ENCODE measurements around the gene RER1. TPM values are rescaled to one million over a fixed set of nuclear protein-coding genes. Genes with fewer than 3 reads are reported as not detected.
A peak's percentile ranks its signal among the peaks of the same experiment; 100 is the strongest.

The RER1 gene
- total RNA-seq, 2 experiments from 2014 or later, result 146 to 174 TPM

DNA sequence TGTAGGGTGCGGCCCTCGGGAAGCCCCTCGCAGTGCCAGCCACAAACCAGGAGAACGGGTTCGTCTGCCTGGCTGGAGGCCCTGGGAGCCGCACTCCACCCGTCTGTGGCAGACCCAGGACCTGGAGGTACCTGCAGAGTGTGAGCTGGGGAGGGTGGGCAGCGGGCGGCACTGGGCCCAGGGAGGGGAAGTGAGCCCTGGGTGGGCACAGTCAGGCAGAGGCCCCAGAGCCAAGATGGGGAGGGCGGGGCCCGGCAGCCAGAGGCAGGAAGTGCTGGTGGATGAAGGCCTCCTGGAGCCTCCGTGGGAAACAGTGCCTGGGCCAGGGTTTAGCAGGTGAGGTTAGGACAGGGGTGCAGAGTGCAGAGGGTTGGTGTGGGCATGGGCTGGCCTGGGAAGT, 24.8 kb downstream of the RER1 start:
- no peaks in the 10 kb centered on the region for H3K36me3 Mint-ChIP-seq
- peaks cover 36% of the 10 kb centered on the region for H3K4me1 Mint-ChIP-seq
- CTCF ChIA-PET, result interaction anchor here (0.8 to 4.0 kb wide), 18 partner anchors 9 to 388 kb away, joined by 3 to 69 read pairs (median 5); partner anchors contain the start of genes FAAP20, MORN1, PANK4 and PRXL2B
- DNase-seq (peak; percentile 72), ATAC-seq (no peak)
- H3K27me3 Mint-ChIP-seq, result no peaks in the 10 kb centered on the region
- peak overlapping the region; percentile 75 for H3K4me3 Mint-ChIP-seq
- H3K9me3 Mint-ChIP-seq (ENCODE audit: low read depth), result no peaks in the 10 kb centered on the region
- peak overlapping the region; percentile 95 for H3K27ac Mint-ChIP-seq

DNA sequence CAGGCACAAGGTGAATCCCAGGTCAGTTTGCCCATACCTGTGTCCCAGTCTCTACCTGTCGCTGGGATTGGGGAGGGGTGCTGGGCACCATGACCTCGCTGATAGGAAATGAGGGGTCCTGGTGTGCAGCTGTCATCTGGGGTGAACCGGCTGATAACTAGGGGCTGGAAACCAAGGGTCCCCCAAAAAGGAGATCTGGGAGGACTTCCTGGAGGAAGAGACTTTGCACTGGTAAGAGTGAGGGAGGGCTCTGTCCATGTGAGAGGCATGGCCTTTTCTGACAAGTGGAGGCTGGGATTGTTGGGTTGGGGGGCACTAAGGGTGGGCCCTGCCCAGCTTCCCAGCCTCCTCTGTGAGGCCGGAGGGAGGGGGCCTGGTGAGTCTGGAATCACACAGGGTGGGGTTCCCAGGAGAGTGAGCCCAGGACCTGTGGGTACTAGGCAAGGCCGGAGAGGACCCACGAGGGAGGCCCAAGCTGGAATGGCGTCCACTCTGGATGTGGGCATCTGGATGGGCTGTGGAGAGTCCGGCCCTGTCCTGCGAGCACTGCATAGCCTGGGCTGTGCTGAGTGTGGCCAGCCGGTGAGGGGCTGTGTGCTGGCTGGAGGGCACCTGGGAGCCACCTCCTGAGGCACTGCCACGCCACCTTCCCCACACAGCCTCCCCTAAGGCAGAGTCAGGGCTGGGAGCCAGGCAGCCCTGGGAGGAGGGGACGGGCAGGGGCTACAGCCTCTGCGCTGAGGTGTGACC, 25.6 kb downstream of the RER1 start:
- H3K27ac Mint-ChIP-seq, result peak overlapping the region; percentile 95
- no peak for DNase-seq
- H3K9me3 Mint-ChIP-seq (ENCODE audit: low read depth), result no peaks in the 10 kb centered on the region
- H3K27me3 Mint-ChIP-seq, result no peaks in the 10 kb centered on the region
- CTCF ChIA-PET, result interaction anchor here (1.5 to 4.0 kb wide), 6 partner anchors 26 to 373 kb away, joined by 3 to 69 read pairs (median 6); partner anchors contain the start of genes FAAP20, MORN1, PANK4 and RER1
- H3K36me3 Mint-ChIP-seq, result no peaks in the 10 kb centered on the region
- H3K4me1 Mint-ChIP-seq, result peaks cover 34% of the 10 kb centered on the region
- peak overlapping the region; percentile 75 for H3K4me3 Mint-ChIP-seq
- no peak for ATAC-seq

- Mint-ChIP-seq H3K4me1 (peaks cover 34% of the 10 kb centered on the region), H3K27ac (no peak overlapping the region), H3K9me3 (ENCODE audit: low read depth) (peaks cover under 1% of the 10 kb centered on the region), H3K4me3 (no peak overlapping the region), H3K27me3 (no peaks in the 10 kb centered on the region), H3K36me3 (no peaks in the 10 kb centered on the region)
- DNase-seq, result no peak
- ATAC-seq, result no peak
- CTCF ChIA-PET, result interaction anchor here (1.8 to 4.0 kb wide), 2 partner anchors 108 to 223 kb away, joined by 5 to 58 read pairs; partner anchors contain the start of genes FAAP20 and PANK4
These were observed 26.2 kb downstream of the RER1 start for GRCh38 chr1:2417833-2418225.

DNA sequence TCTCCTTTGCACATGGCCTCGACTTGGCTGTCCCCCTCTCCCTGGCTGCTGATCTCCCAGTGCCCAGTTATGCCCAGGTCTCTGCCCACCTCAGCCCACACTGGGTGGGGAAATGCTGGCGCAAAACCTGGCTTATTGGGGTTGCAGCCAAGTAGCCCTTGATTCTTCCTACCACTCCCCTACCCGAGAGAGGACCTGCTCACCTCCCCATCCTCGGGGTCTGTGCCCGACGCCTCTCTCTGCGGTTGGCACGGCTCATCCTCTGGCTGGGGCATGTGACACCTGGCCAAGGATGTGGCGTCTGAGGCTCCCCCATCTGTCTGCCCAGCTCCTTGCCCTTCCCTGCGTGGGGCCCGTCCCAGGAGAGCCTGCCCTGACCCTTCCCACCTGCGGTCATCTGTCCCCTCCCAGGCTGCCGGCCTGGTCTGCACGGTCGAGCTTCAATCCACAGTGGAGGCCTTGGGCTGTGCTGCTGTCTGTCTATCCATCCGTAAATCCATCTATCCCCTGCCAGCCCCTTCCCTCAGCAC, 27.2 kb downstream of the RER1 start:
- H3K27me3 Mint-ChIP-seq, result no peaks in the 10 kb centered on the region
- peaks cover 3% of the 10 kb centered on the region for H3K9me3 Mint-ChIP-seq (ENCODE audit: low read depth)
- H3K27ac Mint-ChIP-seq, result no peak overlapping the region
- CTCF ChIA-PET, result interaction anchor here (1.1 to 1.8 kb wide), 2 partner anchors 224 to 368 kb away, joined by 3 to 5 read pairs; partner anchors contain the start of gene FAAP20
- peaks cover 31% of the 10 kb centered on the region for H3K4me1 Mint-ChIP-seq
- no peak for ATAC-seq
- DNase-seq, result no peak
- H3K36me3 Mint-ChIP-seq, result no peaks in the 10 kb centered on the region
- H3K4me3 Mint-ChIP-seq, result no peak overlapping the region

DNA sequence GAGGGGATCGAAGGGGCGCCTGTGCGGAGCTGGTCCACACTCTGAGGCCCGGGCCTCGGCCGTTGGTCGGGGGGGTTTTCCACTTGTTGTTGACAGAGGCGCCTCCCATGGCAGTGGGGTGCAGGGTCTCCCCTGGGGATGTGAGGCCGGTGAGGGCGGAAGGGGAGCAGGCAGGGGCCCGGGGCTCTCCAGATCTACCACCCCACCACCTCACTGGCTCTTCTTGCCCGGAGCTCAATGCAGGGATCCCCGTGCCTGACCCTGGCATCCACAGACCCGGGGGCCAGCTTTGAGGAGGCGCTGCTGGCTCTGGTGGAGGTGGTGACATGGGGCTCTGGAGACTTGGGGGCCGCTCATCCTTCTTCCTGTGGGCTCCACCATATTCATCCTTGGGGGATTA, 27.8 kb downstream of the RER1 start:
- Mint-ChIP-seq H3K4me1 (peaks cover 25% of the 10 kb centered on the region), H3K27ac (no peak overlapping the region), H3K36me3 (no peaks in the 10 kb centered on the region), H3K4me3 (no peak overlapping the region), H3K27me3 (no peaks in the 10 kb centered on the region), H3K9me3 (ENCODE audit: low read depth) (peaks cover 3% of the 10 kb centered on the region)
- DNase-seq (no peak), ATAC-seq (no peak)
- CTCF ChIA-PET, result interaction anchor here (0.9 to 2.7 kb wide), 3 partner anchors 10 to 368 kb away, joined by 3 to 6 read pairs (median 5); no protein-coding TSS in a partner anchor

GRCh38 chr1:2422523-2422922, 30.9 kb downstream of the RER1 start:
- ATAC-seq (no peak), DNase-seq (no peak)
- CTCF ChIA-PET, result interaction anchor here (2.3 kb wide), 1 partner anchor 8 kb away, joined by 7 read pairs; no protein-coding TSS in a partner anchor
- Mint-ChIP-seq H3K36me3 (no peaks in the 10 kb centered on the region), H3K4me3 (no peak overlapping the region), H3K27ac (no peak overlapping the region), H3K9me3 (ENCODE audit: low read depth) (peaks cover 3% of the 10 kb centered on the region), H3K4me1 (no peaks in the 10 kb centered on the region), H3K27me3 (no peaks in the 10 kb centered on the region)

- H3K27me3 Mint-ChIP-seq, result no peaks in the 10 kb centered on the region
- H3K9me3 Mint-ChIP-seq (ENCODE audit: low read depth), result peaks cover 3% of the 10 kb centered on the region
- H3K36me3 Mint-ChIP-seq, result no peaks in the 10 kb centered on the region
- H3K4me3 Mint-ChIP-seq, result no peak overlapping the region
- H3K4me1 Mint-ChIP-seq, result no peaks in the 10 kb centered on the region
- DNase-seq (no peak), ATAC-seq (no peak)
- H3K27ac Mint-ChIP-seq, result no peak overlapping the region
- CTCF ChIA-PET, result interaction anchor here (1.2 kb wide), 1 partner anchor 10 kb away, joined by 4 read pairs; no protein-coding TSS in a partner anchor
These were observed 34.3 kb downstream of the RER1 start for GRCh38 chr1:2425892-2426291.

DNA sequence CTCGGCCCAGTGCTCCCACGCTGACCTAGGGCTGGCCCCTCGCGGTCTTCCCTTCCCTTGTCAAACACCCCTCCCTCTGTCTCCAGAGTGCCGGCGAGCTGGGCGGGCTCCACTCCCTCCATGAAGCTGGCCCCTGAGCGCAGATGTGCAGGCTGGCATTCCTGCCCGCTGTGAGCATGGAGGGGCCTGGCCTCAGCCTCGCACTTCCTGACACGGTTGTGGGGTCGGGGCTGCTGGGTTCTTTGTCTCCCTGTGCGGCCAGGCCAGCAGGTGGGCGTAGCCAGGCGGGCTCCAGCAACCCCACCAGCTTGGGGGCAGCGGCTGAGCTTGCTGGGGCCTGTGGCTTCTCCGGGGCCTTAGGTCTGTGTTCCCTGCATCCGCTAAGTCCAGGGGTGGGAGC, 34.9 kb downstream of the RER1 start:
- Mint-ChIP-seq H3K36me3 (no peaks in the 10 kb centered on the region), H3K4me1 (no peaks in the 10 kb centered on the region), H3K27me3 (no peaks in the 10 kb centered on the region), H3K9me3 (ENCODE audit: low read depth) (peaks cover 3% of the 10 kb centered on the region), H3K27ac (no peak overlapping the region), H3K4me3 (no peak overlapping the region)
- no peak for DNase-seq
- CTCF ChIA-PET, result interaction anchor here (1.2 kb wide), 1 partner anchor 10 kb away, joined by 4 read pairs; no protein-coding TSS in a partner anchor
- ATAC-seq, result no peak

DNA sequence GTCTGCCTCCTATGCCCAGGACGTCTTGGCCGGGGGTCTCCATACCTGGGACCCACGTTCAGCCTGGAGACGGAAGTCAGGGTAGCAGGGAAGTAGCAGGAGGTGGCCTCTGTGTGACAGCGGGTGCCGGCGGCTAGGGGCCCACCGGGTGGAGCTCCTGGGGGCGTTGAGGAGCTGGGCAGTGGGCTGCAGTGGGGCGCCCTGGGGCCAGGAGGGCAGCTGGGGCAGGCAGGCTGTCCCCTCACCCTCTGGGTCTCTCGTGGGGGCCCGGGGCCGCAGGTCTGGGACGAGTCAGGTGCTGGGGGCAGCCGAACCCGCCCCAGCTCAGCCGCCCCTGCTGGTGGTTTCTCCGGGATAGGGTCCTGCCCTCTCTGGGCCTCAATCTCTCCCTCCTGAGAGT, 35.4 kb downstream of the RER1 start:
- H3K36me3 Mint-ChIP-seq, result no peaks in the 10 kb centered on the region
- no peak for ATAC-seq
- no peak for DNase-seq
- peaks cover 3% of the 10 kb centered on the region for H3K9me3 Mint-ChIP-seq (ENCODE audit: low read depth)
- H3K27ac Mint-ChIP-seq, result no peak overlapping the region
- no peaks in the 10 kb centered on the region for H3K4me1 Mint-ChIP-seq
- no peaks in the 10 kb centered on the region for H3K27me3 Mint-ChIP-seq
- CTCF ChIA-PET, result no interaction called here
- no peak overlapping the region for H3K4me3 Mint-ChIP-seq

- Mint-ChIP-seq H3K4me1 (no peaks in the 10 kb centered on the region), H3K4me3 (no peak overlapping the region), H3K36me3 (no peaks in the 10 kb centered on the region), H3K27me3 (no peaks in the 10 kb centered on the region), H3K9me3 (ENCODE audit: low read depth) (peaks cover under 1% of the 10 kb centered on the region), H3K27ac (no peak overlapping the region)
- no peak for ATAC-seq
- DNase-seq, result no peak
- CTCF ChIA-PET, result no interaction called here
These were observed 36.3 kb downstream of the RER1 start for GRCh38 chr1:2427976-2428375.

- DNase-seq (no peak), ATAC-seq (no peak)
- no peaks in the 10 kb centered on the region for H3K9me3 Mint-ChIP-seq (ENCODE audit: low read depth)
- no peak overlapping the region for H3K27ac Mint-ChIP-seq
- H3K4me1 Mint-ChIP-seq, result no peaks in the 10 kb centered on the region
- no peak overlapping the region for H3K4me3 Mint-ChIP-seq
- no peaks in the 10 kb centered on the region for H3K27me3 Mint-ChIP-seq
- H3K36me3 Mint-ChIP-seq, result no peaks in the 10 kb centered on the region
- CTCF ChIA-PET, result no interaction called here
These were observed 36.8 kb downstream of the RER1 start for GRCh38 chr1:2428490-2428889.

- no peak overlapping the region for H3K4me3 Mint-ChIP-seq
- H3K9me3 Mint-ChIP-seq (ENCODE audit: low read depth), result no peaks in the 10 kb centered on the region
- CTCF ChIA-PET, result interaction anchor here (1.0 to 1.7 kb wide), 6 partner anchors 9 to 156 kb away, joined by 3 to 13 read pairs (median 5); partner anchors contain the start of genes PANK4 and PRXL2B
- H3K36me3 Mint-ChIP-seq, result no peaks in the 10 kb centered on the region
- no peaks in the 10 kb centered on the region for H3K4me1 Mint-ChIP-seq
- ATAC-seq, result no peak
- no peak overlapping the region for H3K27ac Mint-ChIP-seq
- no peak for DNase-seq
- no peaks in the 10 kb centered on the region for H3K27me3 Mint-ChIP-seq
These were observed 38.3 kb downstream of the RER1 start for GRCh38 chr1:2429780-2430591.

DNA sequence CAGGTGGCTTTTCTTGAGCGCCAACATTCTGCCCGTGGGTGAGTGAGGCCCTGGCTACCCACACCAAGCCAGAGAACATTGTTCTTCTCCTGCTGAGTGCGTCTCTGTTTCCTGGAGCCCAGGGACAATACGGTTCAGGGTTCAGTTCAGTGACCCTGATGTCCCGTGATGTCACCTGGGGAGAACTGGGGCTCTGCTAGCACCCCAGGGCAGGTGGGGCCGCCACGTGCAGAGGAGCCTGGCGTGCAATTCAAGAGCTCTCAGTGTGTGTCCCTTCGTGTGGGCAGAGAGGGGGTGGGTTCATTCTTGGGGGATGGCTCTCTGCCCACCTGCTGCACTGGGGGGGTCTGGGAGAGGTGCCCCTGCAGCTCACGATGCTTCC, 38.9 kb downstream of the RER1 start:
- no peak for ATAC-seq
- Mint-ChIP-seq H3K9me3 (ENCODE audit: low read depth) (no peaks in the 10 kb centered on the region), H3K36me3 (no peaks in the 10 kb centered on the region), H3K27ac (no peak overlapping the region), H3K4me1 (no peaks in the 10 kb centered on the region), H3K4me3 (no peak overlapping the region), H3K27me3 (no peaks in the 10 kb centered on the region)
- no peak for DNase-seq
- CTCF ChIA-PET, result interaction anchor here (1.0 to 1.7 kb wide), 5 partner anchors 15 to 156 kb away, joined by 3 to 13 read pairs (median 4); partner anchors contain the start of genes PANK4 and PRXL2B

All from activated CD8-positive, alpha-beta memory T cell treated with anti-CD3 and anti-CD28 coated beads, Interleukin-2, amount 10 ng/mL, durations not matched to agents 7 days and 5 days (primary cell).